Activated gamma-delta T cell treated with Interleukin-2 at 50 U/mL for 16 hours (primary cell): ENCODE results near the gene RAB36.

Experiments used
- DNase-seq: peaks from one replicate; pipeline ENCODE4 v3.0.0-alpha.2; 2020

RAB36 gene

GRCh38 chr22:23140385-23140784, 4.9 kb upstream of the RAB36 start:
- no peak for DNase-seq

GRCh38 chr22:23142546-23143105, 2.7 kb upstream of the RAB36 start:
- DNase-seq: no peak

GRCh38 chr22:23143119-23143518, 2.2 kb upstream of the RAB36 start:
- DNase-seq: no peak

GRCh38 chr22:23144432-23144831, 845 bp upstream of the RAB36 start:
- no peak for DNase-seq

- DNase-seq: no peak
Observed at GRCh38 chr22:23145878-23146470, 697 bp downstream of the RAB36 start.

GRCh38 chr22:23146478-23147205, 1.4 kb downstream of the RAB36 start:
- no peak for DNase-seq

- DNase-seq: no peak
Observed at GRCh38 chr22:23147617-23148387, 2.5 kb downstream of the RAB36 start.

- DNase-seq: no peak
Observed at GRCh38 chr22:23149743-23150238, 4.5 kb downstream of the RAB36 start.

GRCh38 chr22:23150762-23151161, 5.5 kb downstream of the RAB36 start:
- no peak for DNase-seq

- DNase-seq: no peak
Observed at GRCh38 chr22:23151827-23152226, 6.5 kb downstream of the RAB36 start.

GRCh38 chr22:23152238-23153114, 7.2 kb downstream of the RAB36 start:
- DNase-seq: no peak

- DNase-seq: no peak
Observed at GRCh38 chr22:23153994-23154393, 8.7 kb downstream of the RAB36 start.

GRCh38 chr22:23154461-23154860, 9.2 kb downstream of the RAB36 start:
- no peak for DNase-seq

- no peak for DNase-seq
Observed at GRCh38 chr22:23155143-23155542, 9.9 kb downstream of the RAB36 start.

- DNase-seq: no peak
Observed at GRCh38 chr22:23155831-23156230, 10.6 kb downstream of the RAB36 start.

GRCh38 chr22:23156286-23156685, 11.0 kb downstream of the RAB36 start:
- no peak for DNase-seq

- DNase-seq: no peak
Observed at GRCh38 chr22:23157560-23158515, 12.6 kb downstream of the RAB36 start.

GRCh38 chr22:23158516-23159290, 13.4 kb downstream of the RAB36 start:
- no peak for DNase-seq

- DNase-seq: no peak
Observed at GRCh38 chr22:23159291-23159630, 14.0 kb downstream of the RAB36 start.

- DNase-seq: no peak
Observed at GRCh38 chr22:23161029-23161428, 15.8 kb downstream of the RAB36 start.

- DNase-seq: no peak
Observed at GRCh38 chr22:23161574-23161973, 16.3 kb downstream of the RAB36 start.
